GM19452 (cell line): ENCODE measurements around the gene USHBP1.

Experiments used
- ATAC-seq: cut with Tn5 transposase; IDR thresholded peaks from one replicate; pipeline ENCODE4 v1.9.1; 2021; ENCODE audit not compliant: unreplicated experiment

Gene USHBP1

GRCh38 chr19:17214508-17215126, 49.9 kb downstream of the USHBP1 start:
- ATAC-seq = no peak

GRCh38 chr19:17213334-17213733, 51.2 kb downstream of the USHBP1 start:
- no peak for ATAC-seq

GRCh38 chr19:17211547-17212446, 52.7 kb downstream of the USHBP1 start:
- ATAC-seq = no peak

- no peak for ATAC-seq
These were observed 54.2 kb downstream of the USHBP1 start for GRCh38 chr19:17210296-17210695.

- no peak for ATAC-seq
These were observed 55.2 kb downstream of the USHBP1 start for GRCh38 chr19:17209126-17210036.

- no peak for ATAC-seq
These were observed 57.6 kb downstream of the USHBP1 start for GRCh38 chr19:17206736-17207581.

GRCh38 chr19:17205237-17206140, 59.1 kb downstream of the USHBP1 start:
- no peak for ATAC-seq

GRCh38 chr19:17202713-17203112, 61.8 kb downstream of the USHBP1 start:
- ATAC-seq = no peak

GRCh38 chr19:17202249-17202648, 62.3 kb downstream of the USHBP1 start:
- no peak for ATAC-seq

- no peak for ATAC-seq
These were observed 64.0 kb downstream of the USHBP1 start for GRCh38 chr19:17200408-17201079.
